ENCODE measurements around the gene SLC35D3. TPM values are rescaled to one million over a fixed set of nuclear protein-coding genes. Genes with fewer than 3 reads are reported as not detected.
A peak's percentile ranks its signal among the peaks of the same experiment; 100 is the strongest.
"Not testable (repeated sequence)": the region's sequence is repeated elsewhere in the genome, so short reads cannot be mapped to it uniquely, and the experiment has no call there.

SLC35D3 gene, protein sequence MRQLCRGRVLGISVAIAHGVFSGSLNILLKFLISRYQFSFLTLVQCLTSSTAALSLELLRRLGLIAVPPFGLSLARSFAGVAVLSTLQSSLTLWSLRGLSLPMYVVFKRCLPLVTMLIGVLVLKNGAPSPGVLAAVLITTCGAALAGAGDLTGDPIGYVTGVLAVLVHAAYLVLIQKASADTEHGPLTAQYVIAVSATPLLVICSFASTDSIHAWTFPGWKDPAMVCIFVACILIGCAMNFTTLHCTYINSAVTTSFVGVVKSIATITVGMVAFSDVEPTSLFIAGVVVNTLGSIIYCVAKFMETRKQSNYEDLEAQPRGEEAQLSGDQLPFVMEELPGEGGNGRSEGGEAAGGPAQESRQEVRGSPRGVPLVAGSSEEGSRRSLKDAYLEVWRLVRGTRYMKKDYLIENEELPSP
- total RNA-seq, result not detected
- polyA plus RNA-seq, result not detected

DNA sequence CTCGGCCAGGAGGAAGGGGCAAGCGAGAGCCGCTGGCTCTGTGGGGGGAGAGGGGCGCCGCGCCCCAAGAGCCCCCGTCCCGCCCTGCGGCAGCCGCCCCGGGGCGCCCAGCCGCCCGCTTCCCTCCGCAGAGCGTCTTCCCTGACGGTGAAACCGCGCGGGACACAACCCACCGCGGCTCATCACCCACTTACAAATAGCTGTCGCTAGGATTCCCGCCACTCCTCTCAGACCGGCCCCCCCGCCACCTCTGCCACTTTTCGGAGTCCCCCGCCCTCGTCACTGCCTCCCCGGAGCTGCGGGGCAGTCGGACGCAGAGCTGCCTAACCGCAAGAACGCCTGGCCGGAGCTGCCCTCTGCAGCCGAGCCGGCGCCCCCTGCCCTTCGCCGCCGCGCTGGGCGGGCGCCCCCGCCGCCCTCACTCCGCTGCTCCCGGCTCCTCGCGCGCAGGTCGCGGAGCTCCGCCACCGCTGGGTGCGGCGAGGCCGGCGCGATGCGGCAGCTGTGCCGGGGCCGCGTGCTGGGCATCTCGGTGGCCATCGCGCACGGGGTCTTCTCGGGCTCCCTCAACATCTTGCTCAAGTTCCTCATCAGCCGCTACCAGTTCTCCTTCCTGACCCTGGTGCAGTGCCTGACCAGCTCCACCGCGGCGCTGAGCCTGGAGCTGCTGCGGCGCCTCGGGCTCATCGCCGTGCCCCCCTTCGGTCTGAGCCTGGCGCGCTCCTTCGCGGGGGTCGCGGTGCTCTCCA, at the start of gene SLC35D3:
SLC35D3 (plus strand) TSS at position 366 of the 749 bp plus-strand sequence; CDS start at position 494, 128 bp downstream.
- no peak within 1 kb of the TSS for H3K27ac Mint-ChIP-seq
- peaks cover 0 to 3% of the 10 kb centered on the region in 2 donors for H3K36me3 Mint-ChIP-seq
- peaks cover 0 to 4% (median 0%) of the 10 kb centered on the region in 8 donors for H3K9me3 Mint-ChIP-seq
- POLR2A ChIA-PET (ENCODE audit: partially characterized antibody), result interaction anchor here (0.6 to 0.9 kb wide), 2 partner anchors 130 to 1797 kb away, joined by 3 read pairs; partner anchors contain the start of gene MAP3K5
- H3K4me3 Mint-ChIP-seq, result peak within 1 kb of the TSS; percentile 78 to 89 (median 85)
- peak in 4 of 5 donors; percentile 15 to 21 (median 16) for DNase-seq
- peaks cover 12 to 34% (median 29%) of the 10 kb centered on the region in 4 donors for H3K4me1 Mint-ChIP-seq
- H3K4me3 ChIP-seq (ENCODE audit: low read length in 2 of 2), result peak within 1 kb of the TSS in 1 of 2 donors; percentile 33
- peaks cover 39% of the 10 kb centered on the region for H3K4me1 ChIP-seq (ENCODE audit: insufficient read depth, low read length)
- no peak within 1 kb of the TSS for H3K27ac ChIP-seq (ENCODE audit: low read depth, low read length)
- H3K27me3 ChIP-seq (ENCODE audit: insufficient read depth, low read length), result peaks cover 36% of the 10 kb centered on the region
- H3K36me3 ChIP-seq (ENCODE audit: insufficient read depth, low read length), result no peaks in the 10 kb centered on the region
- CTCF ChIA-PET (ENCODE audit: partially characterized antibody), result interaction anchor here (0.8 to 2.7 kb wide), 3 partner anchors 8 to 278 kb away, joined by 3 to 9 read pairs (median 3); no protein-coding TSS in a partner anchor
- no peaks in the 10 kb centered on the region for H3K9me3 ChIP-seq (ENCODE audit: control insufficient read depth in 1 of 2, low read length in 2 of 2)
- H3K27me3 Mint-ChIP-seq, result peaks cover 36 to 38% of the 10 kb centered on the region in 2 donors
- intact Hi-C loops (cut with micrococcal nuclease), result loop anchor here (10.0 kb wide), 1 partner anchor 317 kb away; no protein-coding TSS in a partner anchor

DNA sequence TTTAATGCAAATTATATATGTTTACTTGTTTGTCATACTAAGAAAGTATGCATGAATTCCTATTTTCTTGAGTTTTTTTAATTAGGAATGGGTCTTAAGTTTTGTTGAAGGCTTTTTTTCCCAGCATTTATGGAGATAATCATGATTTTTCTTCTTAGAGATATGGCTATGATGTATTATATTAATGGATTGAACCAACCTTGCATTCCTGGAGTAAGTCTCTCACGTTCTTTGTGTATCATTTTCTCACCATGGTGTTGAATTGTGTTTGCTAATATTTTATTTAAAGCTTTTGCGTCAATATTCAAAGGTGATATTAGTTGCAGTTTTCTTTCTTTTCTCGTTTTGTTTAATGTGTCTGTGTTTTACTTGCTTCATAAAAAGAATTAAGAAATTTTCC, 48.4 kb upstream of the SLC35D3 start:
- H3K4me1 Mint-ChIP-seq, result peaks cover 0 to 3% (median under 1%) of the 10 kb centered on the region in 4 donors
- no peak overlapping the region for H3K27ac Mint-ChIP-seq
- peak in 1 of 5 donors; percentile 0 for DNase-seq
- no peaks in the 10 kb centered on the region for H3K27me3 ChIP-seq (ENCODE audit: insufficient read depth, low read length)
- H3K27me3 Mint-ChIP-seq, result no peaks in the 10 kb centered on the region
- H3K36me3 Mint-ChIP-seq, result peaks cover 48 to 62% of the 10 kb centered on the region in 2 donors
- H3K36me3 ChIP-seq (ENCODE audit: insufficient read depth, low read length), result peaks cover 5% of the 10 kb centered on the region
- intact Hi-C loops (cut with micrococcal nuclease), result no loop called here
- POLR2A ChIA-PET (ENCODE audit: partially characterized antibody), result no interaction called here
- no peaks in the 10 kb centered on the region for H3K4me1 ChIP-seq (ENCODE audit: insufficient read depth, low read length)
- peaks cover 0 to 50% (median 30%) of the 10 kb centered on the region in 8 donors for H3K9me3 Mint-ChIP-seq
- H3K27ac ChIP-seq (ENCODE audit: low read depth, low read length), result no peak overlapping the region
- no peak overlapping the region for H3K4me3 ChIP-seq (ENCODE audit: low read length in 2 of 2)
- CTCF ChIA-PET (ENCODE audit: partially characterized antibody), result no interaction called here
- H3K9me3 ChIP-seq (ENCODE audit: control insufficient read depth in 1 of 2, low read length in 2 of 2), result peaks cover 6 to 16% of the 10 kb centered on the region in 2 donors
- no peak overlapping the region for H3K4me3 Mint-ChIP-seq

DNA sequence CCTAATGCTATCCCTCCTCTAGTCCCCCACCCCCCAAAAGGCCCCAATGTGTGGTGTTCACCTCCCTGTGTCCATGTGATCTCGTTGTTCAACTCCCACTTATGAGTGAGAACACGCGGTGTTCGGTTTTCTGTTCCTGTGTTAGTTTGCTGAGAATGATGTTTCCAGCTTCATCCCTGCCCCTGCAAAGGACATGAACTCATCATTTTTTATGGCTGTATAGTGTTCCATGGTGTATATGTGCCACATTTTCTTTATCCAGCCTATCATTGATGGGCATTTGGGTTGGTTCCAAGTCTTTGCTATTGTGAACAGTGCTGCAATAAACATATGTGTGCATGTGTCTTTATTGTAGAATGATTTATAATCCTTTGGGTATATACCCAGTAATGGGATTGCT, 45.6 kb upstream of the SLC35D3 start:
- H3K4me1 ChIP-seq (ENCODE audit: insufficient read depth, low read length); H3K4me1 Mint-ChIP-seq; intact Hi-C loops (cut with micrococcal nuclease); POLR2A ChIA-PET (ENCODE audit: partially characterized antibody); H3K4me3 Mint-ChIP-seq; H3K27me3 Mint-ChIP-seq; H3K4me3 ChIP-seq (ENCODE audit: low read length in 2 of 2); CTCF ChIA-PET (ENCODE audit: partially characterized antibody); H3K27me3 ChIP-seq (ENCODE audit: insufficient read depth, low read length); H3K27ac ChIP-seq (ENCODE audit: low read depth, low read length); H3K36me3 ChIP-seq (ENCODE audit: insufficient read depth, low read length): not testable (repeated sequence)
- peaks cover 6 to 16% of the 10 kb centered on the region in 2 donors for H3K9me3 ChIP-seq (ENCODE audit: control insufficient read depth in 1 of 2, low read length in 2 of 2)
- peaks cover 47 to 75% of the 10 kb centered on the region in 2 donors for H3K36me3 Mint-ChIP-seq
- DNase-seq, result peak in 1 of 5 donors; percentile 18
- H3K9me3 Mint-ChIP-seq, result peaks cover 0 to 50% (median 30%) of the 10 kb centered on the region in 8 donors
- H3K27ac Mint-ChIP-seq, result peak overlapping the region in 1 of 7 donors; percentile 27

DNA sequence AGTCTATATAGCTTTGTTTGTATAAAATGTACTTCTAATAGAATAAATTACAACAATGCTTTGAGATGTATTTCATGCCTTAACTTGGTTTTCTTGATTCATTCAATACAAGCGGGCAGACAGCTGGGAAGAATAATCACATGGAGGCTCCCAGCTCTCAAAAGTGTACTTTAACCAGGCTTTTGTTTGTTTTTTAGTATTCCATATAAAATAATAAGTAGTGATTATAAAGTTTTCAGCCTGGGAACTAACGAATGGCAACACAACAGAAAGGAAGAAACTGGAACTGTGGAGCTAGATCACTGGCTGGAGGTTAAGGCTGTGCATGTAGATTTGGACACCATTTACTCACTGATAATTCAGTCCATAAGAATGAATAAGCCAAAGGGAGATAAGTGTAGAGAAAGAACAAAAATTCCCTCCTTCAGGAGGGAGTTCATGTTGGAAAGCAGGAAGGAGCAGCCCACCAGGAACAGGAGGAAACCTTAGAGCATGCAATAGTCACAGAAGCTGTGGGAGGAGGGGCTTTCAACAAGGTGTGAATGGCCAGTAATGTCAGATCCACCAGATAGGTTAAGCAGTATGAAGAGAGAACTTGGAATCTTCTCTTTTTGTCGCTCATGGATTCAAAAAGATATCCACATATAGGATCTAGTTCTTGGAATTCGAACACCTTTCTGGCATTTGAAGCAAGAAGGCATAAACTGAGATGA, 41.2 kb upstream of the SLC35D3 start:
- Histone ChIP-seq H3K9me3 (ENCODE audit: control insufficient read depth in 1 of 2, low read length in 2 of 2) (no peaks in the 10 kb centered on the region), H3K4me3 (ENCODE audit: low read length in 2 of 2) (no peak overlapping the region), H3K4me1 (ENCODE audit: insufficient read depth, low read length) (no peaks in the 10 kb centered on the region), H3K36me3 (ENCODE audit: insufficient read depth, low read length) (no peaks in the 10 kb centered on the region), H3K27me3 (ENCODE audit: insufficient read depth, low read length) (no peaks in the 10 kb centered on the region), H3K27ac (ENCODE audit: low read depth, low read length) (no peak overlapping the region)
- Mint-ChIP-seq H3K9me3 (peaks cover 0 to 17% (median 9%) of the 10 kb centered on the region in 8 donors), H3K27me3 (no peaks in the 10 kb centered on the region), H3K4me1 (peaks cover 0 to 6% (median 1%) of the 10 kb centered on the region in 4 donors), H3K4me3 (no peak overlapping the region), H3K27ac (peak overlapping the region in 1 of 7 donors; percentile 1), H3K36me3 (peaks cover 31 to 61% of the 10 kb centered on the region in 2 donors)
- ChIA-PET POLR2A (ENCODE audit: partially characterized antibody) (no interaction called here), CTCF (ENCODE audit: partially characterized antibody) (no interaction called here)
- intact Hi-C loops (cut with micrococcal nuclease), result no loop called here
- no peak for DNase-seq

DNA sequence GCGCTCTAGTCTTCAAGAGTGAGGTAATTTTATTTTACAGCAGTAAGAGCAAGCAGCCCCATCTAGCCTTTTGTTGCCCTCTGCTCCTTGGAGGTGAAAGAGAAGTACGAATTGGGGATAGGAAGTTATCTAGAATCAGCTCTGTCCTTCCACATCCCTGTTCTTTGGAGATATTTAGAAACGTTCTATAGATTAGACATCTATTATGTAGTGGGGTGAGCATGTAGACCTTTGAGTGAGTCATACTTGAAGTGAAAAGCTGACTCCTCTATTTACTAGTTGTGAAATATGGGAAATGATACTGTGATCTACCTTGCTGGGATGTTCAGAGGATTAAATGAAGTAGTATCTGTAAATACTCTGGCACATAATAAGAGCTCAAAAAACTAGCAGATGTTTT, 36.0 kb upstream of the SLC35D3 start:
- H3K27ac ChIP-seq (ENCODE audit: low read depth, low read length), result no peak overlapping the region
- Mint-ChIP-seq H3K27ac (no peak overlapping the region), H3K9me3 (no peaks in the 10 kb centered on the region), H3K27me3 (no peaks in the 10 kb centered on the region), H3K36me3 (peaks cover 6 to 33% of the 10 kb centered on the region in 2 donors), H3K4me3 (no peak overlapping the region), H3K4me1 (no peaks in the 10 kb centered on the region)
- no peaks in the 10 kb centered on the region for H3K4me1 ChIP-seq (ENCODE audit: insufficient read depth, low read length)
- no peak for DNase-seq
- no peaks in the 10 kb centered on the region for H3K9me3 ChIP-seq (ENCODE audit: control insufficient read depth in 1 of 2, low read length in 2 of 2)
- no peaks in the 10 kb centered on the region for H3K27me3 ChIP-seq (ENCODE audit: insufficient read depth, low read length)
- POLR2A ChIA-PET (ENCODE audit: partially characterized antibody), result no interaction called here
- no peak overlapping the region for H3K4me3 ChIP-seq (ENCODE audit: low read length in 2 of 2)
- intact Hi-C loops (cut with micrococcal nuclease), result no loop called here
- CTCF ChIA-PET (ENCODE audit: partially characterized antibody), result interaction anchor here (0.6 kb wide), 1 partner anchor 1920 kb away, joined by 3 read pairs; no protein-coding TSS in a partner anchor
- H3K36me3 ChIP-seq (ENCODE audit: insufficient read depth, low read length), result no peaks in the 10 kb centered on the region

DNA sequence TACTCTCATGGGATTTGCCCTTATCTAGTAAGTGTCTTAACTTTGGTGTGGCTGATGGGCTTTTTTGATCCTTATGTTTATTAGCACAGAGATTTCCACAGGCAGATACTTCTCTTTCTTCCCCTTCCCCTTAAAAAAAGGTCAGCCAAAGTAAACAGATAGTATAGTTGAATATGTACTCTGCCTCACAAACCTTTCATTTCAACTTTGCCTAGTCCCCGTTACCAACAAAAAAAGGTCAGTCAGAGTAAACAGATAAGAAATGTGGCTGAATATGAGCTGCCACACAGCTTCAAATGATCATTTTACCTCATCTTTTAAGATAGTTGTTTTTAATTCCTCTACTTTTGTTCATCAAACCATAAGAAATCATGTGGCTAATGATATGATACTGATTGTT, 34.1 kb upstream of the SLC35D3 start:
- intact Hi-C loops (cut with micrococcal nuclease), result no loop called here
- Histone ChIP-seq H3K27me3 (ENCODE audit: insufficient read depth, low read length) (no peaks in the 10 kb centered on the region), H3K9me3 (ENCODE audit: control insufficient read depth in 1 of 2, low read length in 2 of 2) (no peaks in the 10 kb centered on the region), H3K36me3 (ENCODE audit: insufficient read depth, low read length) (no peaks in the 10 kb centered on the region), H3K4me3 (ENCODE audit: low read length in 2 of 2) (no peak overlapping the region), H3K27ac (ENCODE audit: low read depth, low read length) (no peak overlapping the region), H3K4me1 (ENCODE audit: insufficient read depth, low read length) (no peaks in the 10 kb centered on the region)
- Mint-ChIP-seq H3K27ac (no peak overlapping the region), H3K27me3 (no peaks in the 10 kb centered on the region), H3K9me3 (no peaks in the 10 kb centered on the region), H3K4me3 (no peak overlapping the region), H3K4me1 (no peaks in the 10 kb centered on the region), H3K36me3 (peaks cover 2 to 29% of the 10 kb centered on the region in 2 donors)
- POLR2A ChIA-PET (ENCODE audit: partially characterized antibody), result no interaction called here
- CTCF ChIA-PET (ENCODE audit: partially characterized antibody), result interaction anchor here (2.5 kb wide), 1 partner anchor 243 kb away, joined by 5 read pairs; no protein-coding TSS in a partner anchor
- DNase-seq, result no peak
